Measurements from ENCODE around the gene LOC101059915.

- TF ChIP-seq, protein P1, sequence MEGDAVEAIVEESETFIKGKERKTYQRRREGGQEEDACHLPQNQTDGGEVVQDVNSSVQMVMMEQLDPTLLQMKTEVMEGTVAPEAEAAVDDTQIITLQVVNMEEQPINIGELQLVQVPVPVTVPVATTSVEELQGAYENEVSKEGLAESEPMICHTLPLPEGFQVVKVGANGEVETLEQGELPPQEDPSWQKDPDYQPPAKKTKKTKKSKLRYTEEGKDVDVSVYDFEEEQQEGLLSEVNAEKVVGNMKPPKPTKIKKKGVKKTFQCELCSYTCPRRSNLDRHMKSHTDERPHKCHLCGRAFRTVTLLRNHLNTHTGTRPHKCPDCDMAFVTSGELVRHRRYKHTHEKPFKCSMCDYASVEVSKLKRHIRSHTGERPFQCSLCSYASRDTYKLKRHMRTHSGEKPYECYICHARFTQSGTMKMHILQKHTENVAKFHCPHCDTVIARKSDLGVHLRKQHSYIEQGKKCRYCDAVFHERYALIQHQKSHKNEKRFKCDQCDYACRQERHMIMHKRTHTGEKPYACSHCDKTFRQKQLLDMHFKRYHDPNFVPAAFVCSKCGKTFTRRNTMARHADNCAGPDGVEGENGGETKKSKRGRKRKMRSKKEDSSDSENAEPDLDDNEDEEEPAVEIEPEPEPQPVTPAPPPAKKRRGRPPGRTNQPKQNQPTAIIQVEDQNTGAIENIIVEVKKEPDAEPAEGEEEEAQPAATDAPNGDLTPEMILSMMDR (IDR thresholded peaks at IDR 0.05) = no peak
- no peak for TF ChIP-seq POLR2A (IDR thresholded peaks at IDR 0.05)
These were observed 2.4 kb upstream of the LOC101059915 start for GRCh38 chrX:71664889-71665491.
